H1 (cell line): ENCODE measurements around the gene THRB. TPM values are rescaled to one million over a fixed set of nuclear protein-coding genes. Genes with fewer than 3 reads are reported as not detected.
A peak's percentile ranks its signal among the peaks of the same experiment; 100 is the strongest.

Experiments
- CTCF ChIA-PET: fragments of 300-600 bp; sonication (Branson Sonifier 250); formaldehyde crosslinking; loops from one replicate; lab custom pipeline; 2021; ENCODE audit not compliant: partially characterized antibody; lab: Charles Lee
- POLR2A ChIA-PET: fragments of 300-600 bp; sonication (Branson Sonifier 250); formaldehyde crosslinking; loops from one replicate; lab custom pipeline; 2021; ENCODE audit warnings: inconsistent platforms; ENCODE audit not compliant: partially characterized antibody; lab: Charles Lee
- DNase-seq, 2 experiments: peaks; one replicate each; pipeline versions ENCODE4 v3.0.0 to v3.0.0-alpha.2; 2010 to 2022; ENCODE audit warnings: low spot score in 2 of 2, low read depth in 1 of 2, mixed read lengths in 1 of 2
- FAIRE-seq: peaks from 2 replicates; lab custom pipeline; 2011; peaks lifted over from hg19 to GRCh38; lab: Jason Lieb, UNC
- H2AFZ ChIP-seq: 2 replicates; pipeline ENCODE4 v1.8.1; 2012; ENCODE audit warnings: low read length, inconsistent platforms
- H2AK5ac ChIP-seq: 2 replicates; pipeline ENCODE4 v1.6.1; 2013; ENCODE audit warnings: low read depth, low read length
- H2BK120ac ChIP-seq: replicated peaks from 2 replicates; pipeline ENCODE3; 2013; ENCODE audit warnings: low read depth, low read length, inconsistent platforms
- H2BK12ac ChIP-seq: 2 replicates; pipeline ENCODE4 v1.6.1; 2013; ENCODE audit warnings: low read depth, low read length
- H2BK15ac ChIP-seq: 2 replicates; pipeline ENCODE4 v1.6.1; 2013; ENCODE audit warnings: low read length
- H2BK20ac ChIP-seq: 2 replicates; pipeline ENCODE4 v1.6.1; 2013; ENCODE audit warnings: low read length
- H2BK5ac ChIP-seq: 2 replicates; pipeline ENCODE4 v1.6.1; 2013; ENCODE audit warnings: low read depth, low read length
- H3K14ac ChIP-seq: 2 replicates; pipeline ENCODE4 v1.6.1; 2013; ENCODE audit warnings: inconsistent platforms; ENCODE audit not compliant: insufficient read length
- H3K18ac ChIP-seq: 2 replicates; pipeline ENCODE4 v1.6.1; 2013; ENCODE audit warnings: low read length; ENCODE audit errors: extremely low read depth
- H3K23ac ChIP-seq: 2 replicates; pipeline ENCODE4 v1.6.1; 2013; ENCODE audit warnings: inconsistent platforms; ENCODE audit not compliant: insufficient read length
- H3K23me2 ChIP-seq: 2 replicates; pipeline ENCODE4 v1.6.1; 2013; ENCODE audit warnings: low read depth, low read length
- H3K27ac ChIP-seq: 2 replicates; pipeline ENCODE4 v1.6.1; 2011; ENCODE audit warnings: low read depth, low read length, inconsistent platforms
- H3K27me3 ChIP-seq, 4 experiments: replicated peaks in 1 of 4; 1 replicate in 1 of 4; 2 replicates in 3 of 4; pipeline versions ENCODE4 v1.6.1 to v1.8.1; 2011 to 2013; ENCODE audit warnings: low read length in 3 of 4, mild to moderate bottlenecking in 3 of 4, inconsistent platforms in 2 of 4, mixed read lengths in 2 of 4, moderate library complexity in 1 of 4; ENCODE audit not compliant: control insufficient read depth in 3 of 4, insufficient read depth in 3 of 4; ENCODE audit errors: extremely low read depth in 1 of 4
- H3K36me3 ChIP-seq, 4 experiments: 2 replicates each; pipeline versions ENCODE4 v1.6.1 to v1.8.1; 2011 to 2013; ENCODE audit warnings: mild to moderate bottlenecking in 4 of 4, low read length in 3 of 4, moderate library complexity in 2 of 4, control low read depth in 1 of 4, inconsistent platforms in 1 of 4; ENCODE audit not compliant: insufficient read depth in 4 of 4, control insufficient read depth in 2 of 4
- H3K4ac ChIP-seq: replicated peaks from 2 replicates; pipeline ENCODE3; 2013; ENCODE audit warnings: low read length, low read depth, mixed read lengths, inconsistent platforms; ENCODE audit not compliant: insufficient read length
- H3K4me1 ChIP-seq, 4 experiments: replicated peaks in 1 of 4; 1 replicate in 1 of 4; 2 replicates in 3 of 4; pipeline versions ENCODE4 v1.6.1 to v1.8.1; 2011 to 2013; ENCODE audit warnings: low read length in 3 of 4, inconsistent platforms in 2 of 4, mixed read lengths in 1 of 4; ENCODE audit not compliant: insufficient read depth in 4 of 4, control insufficient read depth in 3 of 4
- H3K4me2 ChIP-seq, 2 experiments: 2 replicates each; pipeline versions ENCODE4 v1.6.1 to v1.8.1; 2011 to 2013; ENCODE audit warnings: low read depth in 2 of 2, low read length in 2 of 2, control low read depth in 1 of 2, inconsistent platforms in 1 of 2, mild to moderate bottlenecking in 1 of 2; ENCODE audit not compliant: insufficient read depth in 1 of 2
- H3K4me3 ChIP-seq, 4 experiments: fragments of 200-600, 300-600 bp in 1 of 4; sonication (generic), shearing (Covaris generic), sonication (Bioruptor Twin) in 1 of 4; 2 replicates each; pipeline versions ENCODE4 v1.5.1 to v1.8.1; 2011 to 2016; ENCODE audit warnings: low read length in 4 of 4, low read depth in 3 of 4, control low read depth in 2 of 4, inconsistent platforms in 2 of 4, mild to moderate bottlenecking in 2 of 4, mixed read lengths in 1 of 4, moderate library complexity in 1 of 4; ENCODE audit not compliant: insufficient read depth in 2 of 4; ENCODE audit errors: extremely low read depth in 1 of 4
- H3K56ac ChIP-seq: replicated peaks from 2 replicates; pipeline ENCODE3; 2013; ENCODE audit warnings: low read depth, mild to moderate bottlenecking, mixed read lengths, low read length, inconsistent platforms; ENCODE audit not compliant: insufficient read length
- H3K79me1 ChIP-seq: 2 replicates; pipeline ENCODE4 v1.6.1; 2013; ENCODE audit warnings: low read depth, low read length, control low read depth
- H3K79me2 ChIP-seq, 2 experiments: 2 replicates each; pipeline versions ENCODE4 v1.6.1 to v1.8.1; 2012 to 2013; ENCODE audit warnings: low read length in 2 of 2, mild to moderate bottlenecking in 2 of 2, inconsistent platforms in 1 of 2; ENCODE audit not compliant: insufficient read depth in 2 of 2, control insufficient read depth in 1 of 2
- H3K9ac ChIP-seq, 4 experiments: replicated peaks in 1 of 4; 1 replicate in 1 of 4; 2 replicates in 3 of 4; pipeline versions ENCODE4 v1.6.1 to v1.8.1; 2011 to 2013; ENCODE audit warnings: low read depth in 3 of 4, low read length in 3 of 4, control low read depth in 2 of 4, mild to moderate bottlenecking in 2 of 4, moderate library complexity in 2 of 4, inconsistent platforms in 1 of 4; ENCODE audit errors: extremely low read depth in 1 of 4
- H3K9me3 ChIP-seq, 2 experiments: 2 replicates each; pipeline versions ENCODE4 v1.6.1 to v1.8.1; 2012 to 2013; ENCODE audit warnings: mild to moderate bottlenecking in 2 of 2, moderate library complexity in 2 of 2, control low read depth in 1 of 2, inconsistent platforms in 1 of 2, low read depth in 1 of 2, low read length in 1 of 2, mixed read lengths in 1 of 2; ENCODE audit not compliant: insufficient read depth in 2 of 2
- H4K20me1 ChIP-seq, 2 experiments: replicated peaks in 1 of 2; 2 replicates each; pipeline versions ENCODE3 to v1.8.1; 2011 to 2013; ENCODE audit warnings: inconsistent platforms in 2 of 2, low read length in 2 of 2, mild to moderate bottlenecking in 1 of 2; ENCODE audit not compliant: insufficient read depth in 2 of 2, control insufficient read depth in 1 of 2
- H4K5ac ChIP-seq: 2 replicates; pipeline ENCODE4 v1.6.1; 2013; ENCODE audit warnings: low read length, low read depth, mixed read lengths, inconsistent platforms; ENCODE audit not compliant: insufficient read length
- H4K8ac ChIP-seq: 2 replicates; pipeline ENCODE4 v1.8.0; 2013; ENCODE audit warnings: mild to moderate bottlenecking, moderate library complexity, low read length, inconsistent platforms; ENCODE audit not compliant: insufficient read depth; ENCODE audit errors: extremely low read depth
- H4K91ac ChIP-seq: replicated peaks from 2 replicates; pipeline ENCODE3; 2013; ENCODE audit warnings: low read length, mixed read lengths, inconsistent platforms; ENCODE audit not compliant: insufficient read length
- CTCF ChIP-seq, 3 experiments: IDR thresholded peaks; 1 replicate in 2 of 3; 2 replicates in 1 of 3; pipeline versions ENCODE4 v1.5.1 to v1.6.1; 2011; ENCODE audit warnings: low read length in 3 of 3, mild to moderate bottlenecking in 3 of 3, inconsistent platforms in 2 of 3, low read depth in 1 of 3, moderate library complexity in 1 of 3; ENCODE audit not compliant: insufficient read depth in 1 of 3; ENCODE audit errors: control extremely low read depth in 1 of 3
- PHF8 ChIP-seq: fragments of 200-600 bp; sonication (generic); conservative IDR thresholded peaks from 2 replicates; pipeline ENCODE4 v1.7.1; 2012; ENCODE audit warnings: low read depth, mild to moderate bottlenecking, inconsistent platforms, low read length, moderate library complexity
- RBBP5 ChIP-seq: IDR thresholded peaks from 2 replicates; pipeline ENCODE4 v1.7.1; 2012; ENCODE audit warnings: low read depth, mild to moderate bottlenecking, inconsistent platforms, low read length, moderate library complexity, borderline replicate concordance
- TCF12 ChIP-seq: IDR thresholded peaks from 2 replicates; pipeline ENCODE4 v1.6.1; 2011; ENCODE audit warnings: low read depth, mild to moderate bottlenecking, low read length
- WGBS, 2 experiments: shearing (Covaris generic) in 1 of 2; methylation state at CpG; one replicate each; pipeline versions ENCODE4 v1.1.6 to v1.1.7; 2013 to 2015; ENCODE audit warnings: low lambda C conversion rate in 2 of 2, mixed read lengths in 2 of 2, inconsistent platforms in 1 of 2, low coverage in 1 of 2, missing lambda C conversion rate in 1 of 2; ENCODE audit not compliant: insufficient replicate concordance in 2 of 2, insufficient coverage in 1 of 2, insufficient read length in 1 of 2; ENCODE audit errors: extremely low coverage in 1 of 2, missing lambda C conversion rate in 1 of 2; 5-methylcytosine and 5-hydroxymethylcytosine counted together
- long read RNA-seq, 2 experiments: library from RNA in 1 of 2; library from capped mRNA in 1 of 2; stranded (forward); transcript quantifications; one replicate each; pipeline ENCODE4 v2.0.0, GENCODE V29; 2021; ENCODE audit warnings: inconsistent platforms in 1 of 2
- polyA minus RNA-seq, 3 experiments: library from RNA; depleted of rRNA, polyadenylated mRNA; stranded (reverse); fragments of >200 nt; gene quantifications; 1 replicate in 2 of 3; 2 replicates in 1 of 3; pipeline ENCODE4 v1.2.3, GENCODE V29; 2011
- polyA plus RNA-seq, 7 experiments: library from polyadenylated mRNA; depleted of rRNA in 3 of 7; stranded (reverse) in 5 of 7; unstranded in 2 of 7; fragments of >200 nt in 5 of 7; fragments of 200-250 nt in 2 of 7; gene quantifications; 1 replicate in 5 of 7; 2 replicates in 1 of 7; 4 replicates in 1 of 7; pipeline versions ENCODE4 v1.2.1 to v1.2.3, GENCODE V29; 2011 to 2013; ENCODE audit warnings: missing spikeins in 2 of 7, mixed read lengths in 2 of 7
- total RNA-seq: library from RNA; stranded (reverse); fragmentation: NEBNext Ultra II Directional; extraction: Animal tissue kit (Norgen Biotek cat#: 25700); gene quantifications from 2 replicates; pipeline ENCODE4 v1.2.1, GENCODE V29; 2021
- TF ChIP-seq, protein P1 (sequence below): IDR thresholded peaks from 2 replicates; pipeline ENCODE4 v1.6.1; 2012; ENCODE audit warnings: inconsistent platforms

Gene THRB
- 3.7 and 3.9 TPM in 2 replicates for total RNA-seq
- 0.98 and 1.4 TPM in 2 replicates for polyA plus RNA-seq (2011; rRNA removed)
- 2.0 TPM for polyA plus RNA-seq (2011; cell fraction: cytosol; rRNA removed)
- 2.4 TPM for polyA plus RNA-seq (2011; cell fraction: nucleus; rRNA removed)
- 1.4 to 3.1 TPM (median 1.7 TPM) in 4 replicates for polyA plus RNA-seq (2012, experiment 1 of 2)
- 0.08 TPM for polyA plus RNA-seq (2012, experiment 2 of 2)
- polyA plus RNA-seq (2013, experiment 1 of 2), result 1.4 TPM
- polyA plus RNA-seq (2013, experiment 2 of 2), result 1.2 TPM
- 5.8 and 8.2 TPM in 2 replicates for polyA minus RNA-seq (2011; rRNA and poly(A)+ RNA removed)
- 1.8 TPM for polyA minus RNA-seq (2011; cell fraction: cytosol; rRNA and poly(A)+ RNA removed)
- polyA minus RNA-seq (2011; cell fraction: nucleus; rRNA and poly(A)+ RNA removed), result 10.1 TPM
- long read RNA-seq, experiment 1, partial matches to known transcripts, result 1 of 5 reads
- long read RNA-seq, experiment 1, other reads (novel, unspliced or antisense), result 4 of 5 reads
- long read RNA-seq, experiment 2, result 0 reads

DNA sequence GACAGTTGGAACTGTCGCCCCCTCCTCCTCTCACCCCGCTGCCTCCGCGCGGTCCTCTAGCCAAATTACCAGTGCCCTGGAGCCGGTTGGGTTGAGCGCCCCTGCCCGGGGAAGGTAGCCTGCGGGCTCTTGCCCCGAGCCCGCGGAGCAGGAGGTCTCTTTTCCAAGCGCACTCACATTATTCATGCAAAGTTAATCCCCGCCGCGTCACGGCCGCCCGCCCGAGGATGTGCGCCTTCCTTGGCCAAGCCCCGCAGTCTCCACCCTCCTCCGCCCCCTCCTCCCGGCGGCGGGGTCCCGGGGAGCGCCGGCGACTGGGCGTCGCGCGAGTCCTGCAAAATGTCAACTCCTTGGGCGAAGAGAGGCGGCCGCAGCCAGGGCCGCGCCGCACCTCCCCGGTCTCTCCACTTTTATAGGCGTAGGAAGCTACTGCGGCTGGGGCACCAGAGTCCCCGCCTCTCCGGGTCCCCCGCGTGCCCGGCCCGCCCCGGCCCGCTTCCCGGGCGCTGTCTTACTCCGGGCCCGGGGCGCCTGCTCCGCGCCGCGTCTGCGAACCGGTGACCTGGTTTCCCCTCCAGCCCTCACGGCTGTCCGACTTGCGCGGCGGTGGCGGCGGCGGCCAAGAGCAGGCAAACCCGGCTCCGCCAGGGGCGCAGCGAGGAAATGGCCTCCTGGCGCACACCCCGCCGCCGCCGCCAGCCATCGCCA lies at the start of gene THRB:
Gene THRB, minus strand, starts transcription at position 233 of the 708 bp plus-strand sequence.
- peaks cover 0 to 25% (median 11%) of the 10 kb centered on the region in 4 experiments; a peak in 6 of 7 replicates for H3K4me1 ChIP-seq
- peaks cover 0 to 15% (median 8%) of the 10 kb centered on the region in 4 experiments; a peak in 4 of 7 replicates for H3K27me3 ChIP-seq
- no peak within 1 kb of the TSS for H3K23ac ChIP-seq
- no peak within 1 kb of the TSS for H4K91ac ChIP-seq
- H4K5ac ChIP-seq, result no peak within 1 kb of the TSS
- no peaks in the 10 kb centered on the region for H3K36me3 ChIP-seq
- 3% methylated on average over 23 of the region's 80 CpGs; no CpG with 5 or more reads in 1 of the 2 experiments for WGBS, 2 experiments
- H3K56ac ChIP-seq, result peak within 1 kb of the TSS; percentile 62
- no peak within 1 kb of the TSS for H2BK120ac ChIP-seq
- CTCF ChIA-PET, result interaction anchor here (1.4 to 3.3 kb wide), 3 partner anchors 10 to 144 kb away, joined by 4 to 18 read pairs (median 5); no protein-coding TSS in a partner anchor
- H3K4me3 ChIP-seq, result peak within 1 kb of the TSS; percentile 56 to 73 (median 69)
- no peak within 1 kb of the TSS for H2BK20ac ChIP-seq
- DNase-seq (peak in 1 of 2 experiments; percentile 82), FAIRE-seq (no peak)
- H4K20me1 ChIP-seq, result no peaks in the 10 kb centered on the region
- no peak within 1 kb of the TSS; the same call in 1 of the 2 replicates for H2BK15ac ChIP-seq
- H2BK5ac ChIP-seq, result peak within 1 kb of the TSS; percentile 10; the same call in 1 of the 2 replicates
- peak within 1 kb of the TSS; percentile 74 to 87 for H3K4me2 ChIP-seq
- H4K8ac ChIP-seq, result peak within 1 kb of the TSS; percentile 72; the same call in 1 of the 2 replicates
- H3K79me2 ChIP-seq, result peaks cover 0 to 6% of the 10 kb centered on the region in 2 experiments; a peak in 1 of 4 replicates
- no peak within 1 kb of the TSS for H2AK5ac ChIP-seq
- no peak within 1 kb of the TSS for H3K14ac ChIP-seq
- peak within 1 kb of the TSS; percentile 22; the same call in 1 of the 2 replicates for H2BK12ac ChIP-seq
- H3K79me1 ChIP-seq, result no peaks in the 10 kb centered on the region; the same call in 1 of the 2 replicates
- H3K9me3 ChIP-seq, result no peaks in the 10 kb centered on the region
- H3K23me2 ChIP-seq, result peaks cover 10% of the 10 kb centered on the region; the same call in 1 of the 2 replicates
- H2AFZ ChIP-seq, result peak within 1 kb of the TSS; percentile 48; the same call in 1 of the 2 replicates
- POLR2A ChIA-PET, result interaction anchor here (0.8 to 1.7 kb wide), 3 partner anchors 9 to 27 kb away, joined by 3 read pairs; no protein-coding TSS in a partner anchor
- no peak within 1 kb of the TSS for H3K27ac ChIP-seq
- no peak within 1 kb of the TSS for H3K4ac ChIP-seq
- H3K9ac ChIP-seq, result peak within 1 kb of the TSS in 2 of 4 experiments; percentile 25 to 26; a peak in 4 of 7 replicates
- peak within 1 kb of the TSS; percentile 44; the same call in 1 of the 2 replicates for H3K18ac ChIP-seq
- TF ChIP-seq, protein P1, sequence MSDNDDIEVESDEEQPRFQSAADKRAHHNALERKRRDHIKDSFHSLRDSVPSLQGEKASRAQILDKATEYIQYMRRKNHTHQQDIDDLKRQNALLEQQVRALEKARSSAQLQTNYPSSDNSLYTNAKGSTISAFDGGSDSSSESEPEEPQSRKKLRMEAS, result peak; percentile 22; the same call in 1 of the 2 replicates
- TF ChIP-seq PHF8 (peak; percentile 40; the same call in 1 of the 2 replicates), TCF12 (no peak), CTCF (IDR thresholded peaks at IDR 0.05; ENCODE audit: control extremely low read depth in 1 of 3, insufficient read depth in 1 of 3, low read depth in 1 of 3, low read length in 3 of 3) (peak in 2 of 3 experiments; percentile 8 to 25; a peak in 2 of 4 replicates), RBBP5 (peak; percentile 37)
